NCI-H1417 (cell line): ENCODE data around the gene CPSF3.

ENCODE experiments used
- DNase-seq, 3 experiments: peaks; one replicate each; lab custom pipeline; 2025; lab: John Stamatoyannopoulos, UW

The CPSF3 gene

DNA sequence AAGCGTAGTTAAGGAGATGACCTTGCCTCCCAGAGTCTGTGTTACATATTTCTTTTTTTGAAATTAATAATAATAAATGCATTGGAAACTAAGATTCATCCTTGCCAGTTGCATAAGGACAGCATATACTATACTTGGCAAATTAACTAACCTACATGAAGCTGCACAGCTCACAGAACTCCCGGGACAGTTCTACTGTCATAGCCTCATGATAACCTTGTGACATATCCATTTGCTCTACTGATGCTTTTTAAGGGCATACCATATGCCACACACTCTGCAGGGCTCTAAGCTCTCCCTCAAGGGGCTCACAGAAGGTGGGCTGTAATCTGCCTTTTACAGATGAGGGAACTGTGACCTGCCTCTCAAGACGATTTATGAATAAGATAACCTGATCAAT lies 3.9 kb upstream of the CPSF3 start:
- no peak for DNase-seq

DNA sequence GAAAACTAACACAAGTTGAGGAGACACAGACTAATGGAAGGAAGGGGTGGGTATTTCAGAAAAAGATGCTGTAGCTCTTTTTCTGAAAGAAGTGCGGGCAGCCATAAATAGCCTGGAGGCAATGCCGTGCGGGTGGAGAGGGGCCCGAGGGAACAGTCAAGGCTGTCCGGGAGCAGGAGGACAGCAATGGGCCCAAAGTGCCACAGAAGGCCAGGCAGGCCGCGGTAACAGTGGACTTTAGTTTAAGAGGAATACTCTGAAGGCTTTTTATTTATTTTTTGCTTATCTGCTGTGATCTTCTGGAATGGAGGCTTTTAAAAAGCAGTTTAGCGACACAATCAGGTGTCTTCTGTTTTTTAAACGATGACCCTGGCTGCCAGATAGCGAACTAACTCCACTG lies 3.0 kb upstream of the CPSF3 start:
- no peak for DNase-seq

GRCh38 chr2:9422321-9423099 lies 944 bp upstream of the CPSF3 start:
- DNase-seq: peak; percentile 74 to 89 (median 88)

GRCh38 chr2:9423922-9424272 lies 443 bp downstream of the CPSF3 start:
- DNase-seq: peak in 1 of 3 experiments; percentile 77

- DNase-seq: peak in 2 of 3 experiments; percentile 78 to 96
Measured at GRCh38 chr2:9424447-9425164, 1.2 kb downstream of the CPSF3 start.

- DNase-seq: no peak
Measured at GRCh38 chr2:9428965-9429577, 5.6 kb downstream of the CPSF3 start.

- no peak for DNase-seq
Measured at GRCh38 chr2:9430316-9431293, 7.2 kb downstream of the CPSF3 start.

DNA sequence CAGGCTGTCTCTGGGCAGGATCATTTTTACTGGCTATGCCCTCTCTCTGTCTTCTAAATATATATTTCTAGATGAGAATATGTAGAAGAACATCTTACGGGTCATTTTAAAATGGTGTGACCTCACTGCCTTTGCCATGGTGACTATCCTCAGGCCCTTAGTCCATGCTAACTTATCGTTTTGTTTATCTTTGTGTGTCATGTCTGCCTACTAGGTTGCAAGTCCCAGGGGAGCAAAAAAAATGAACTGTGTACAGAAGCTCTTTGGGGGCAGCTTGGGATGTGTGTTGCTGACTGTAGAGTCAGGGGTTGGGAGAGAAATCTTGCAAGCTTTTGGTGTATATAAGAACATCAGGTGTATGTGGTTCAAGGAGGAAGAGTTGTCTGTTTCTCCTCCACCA lies 11.0 kb downstream of the CPSF3 start:
- no peak for DNase-seq

DNA sequence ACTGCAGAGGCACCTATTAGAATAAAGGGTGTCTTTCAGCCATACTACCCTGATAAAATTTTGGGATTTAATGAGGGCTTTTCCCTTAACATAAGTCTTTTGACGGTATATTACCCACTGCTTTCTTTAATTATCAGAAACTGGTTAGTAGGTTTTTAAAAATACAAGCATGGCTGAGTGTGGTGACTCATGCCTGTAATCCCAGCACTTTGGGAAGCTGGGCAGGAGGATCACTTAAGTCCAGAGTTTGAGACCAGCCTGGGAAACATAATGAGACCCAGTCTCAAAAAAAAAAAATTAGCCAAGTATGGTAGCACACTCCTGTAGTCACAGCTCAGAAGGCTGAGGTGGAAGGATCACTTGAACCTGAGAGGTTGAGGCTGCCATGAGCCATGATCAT lies 16.1 kb downstream of the CPSF3 start:
- no peak for DNase-seq

DNA sequence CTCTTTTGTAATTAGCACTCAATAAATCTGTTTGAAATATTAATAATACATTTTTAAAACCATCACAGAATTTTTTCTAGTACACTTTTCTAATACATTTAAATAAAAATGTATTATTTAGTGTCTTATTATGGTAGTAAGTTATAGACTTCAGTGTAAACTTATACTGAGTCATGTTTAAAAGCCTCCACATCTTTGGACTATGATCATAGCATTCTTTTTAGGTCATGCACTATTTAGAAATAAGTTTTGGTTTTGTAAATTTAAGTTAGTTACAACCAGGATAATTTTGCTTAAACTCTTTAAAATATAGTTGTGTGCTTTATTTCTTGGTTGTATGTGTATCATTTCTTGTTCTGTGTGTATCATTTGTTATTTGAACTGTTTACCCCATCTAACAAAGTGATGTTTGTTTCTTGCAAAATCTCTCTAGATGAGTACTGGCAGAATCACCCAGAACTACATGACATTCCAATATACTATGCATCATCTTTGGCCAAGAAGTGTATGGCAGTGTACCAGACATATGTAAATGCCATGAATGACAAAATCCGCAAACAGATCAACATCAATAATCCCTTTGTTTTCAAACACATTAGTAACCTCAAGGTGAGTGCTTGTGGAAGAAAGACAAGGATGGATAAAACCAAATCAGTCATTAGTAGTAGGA lies 16.7 kb downstream of the CPSF3 start:
- no peak for DNase-seq

- no peak for DNase-seq
Measured at GRCh38 chr2:9441556-9441955, 18.1 kb downstream of the CPSF3 start.

- DNase-seq: no peak
Measured at GRCh38 chr2:9443526-9443925, 20.1 kb downstream of the CPSF3 start.

- no peak for DNase-seq
Measured at GRCh38 chr2:9445089-9445488, 21.6 kb downstream of the CPSF3 start.

DNA sequence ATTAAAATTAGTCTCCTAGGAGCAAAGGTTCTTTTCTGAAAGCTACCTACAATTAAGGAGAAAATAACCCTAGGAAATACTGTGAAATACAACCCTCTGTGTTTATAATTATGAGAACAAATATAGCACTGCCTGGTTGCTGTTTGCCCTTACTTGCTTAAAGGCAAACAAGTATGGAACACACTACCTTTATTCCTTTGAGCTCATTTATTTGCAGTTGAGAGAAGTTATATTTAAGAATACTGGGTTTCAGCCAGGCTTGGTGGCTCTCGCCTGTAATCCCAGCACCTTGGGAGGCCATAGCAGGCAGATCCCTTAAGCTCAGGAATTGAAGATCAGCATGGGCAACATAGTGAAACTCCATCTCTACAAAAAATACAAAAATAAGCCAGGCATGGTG lies 27.8 kb downstream of the CPSF3 start:
- peak in 1 of 3 experiments; percentile 30 for DNase-seq

DNA sequence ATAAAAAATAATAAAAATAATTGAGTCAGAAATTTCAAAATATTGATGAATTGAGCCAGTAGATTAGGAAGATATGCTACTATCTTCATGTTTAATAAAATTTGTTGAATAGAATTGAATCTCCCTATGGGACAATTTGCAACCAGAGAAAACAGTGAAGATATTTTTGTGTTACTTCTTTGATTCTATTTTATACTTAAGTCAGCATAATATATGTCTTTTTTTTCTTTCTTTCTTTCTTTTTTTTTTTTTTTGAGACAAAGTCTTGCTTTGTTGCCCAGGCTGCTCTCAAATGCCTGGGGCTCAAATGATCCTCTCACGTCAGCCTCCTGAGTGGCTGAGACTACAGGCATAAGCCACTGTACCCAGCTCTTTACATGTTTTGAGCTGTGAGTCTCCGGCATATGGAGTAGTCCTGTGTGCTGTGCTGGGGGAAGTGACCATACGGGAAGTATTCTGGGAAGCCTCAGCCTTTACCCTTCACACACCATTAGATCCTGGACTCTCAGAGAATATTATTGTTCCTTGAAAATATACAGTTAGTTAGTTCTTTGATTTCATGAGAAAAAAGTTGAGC lies 37.1 kb downstream of the CPSF3 start:
- DNase-seq: no peak

- no peak for DNase-seq
Measured at GRCh38 chr2:9461079-9461478, 37.6 kb downstream of the CPSF3 start.

DNA sequence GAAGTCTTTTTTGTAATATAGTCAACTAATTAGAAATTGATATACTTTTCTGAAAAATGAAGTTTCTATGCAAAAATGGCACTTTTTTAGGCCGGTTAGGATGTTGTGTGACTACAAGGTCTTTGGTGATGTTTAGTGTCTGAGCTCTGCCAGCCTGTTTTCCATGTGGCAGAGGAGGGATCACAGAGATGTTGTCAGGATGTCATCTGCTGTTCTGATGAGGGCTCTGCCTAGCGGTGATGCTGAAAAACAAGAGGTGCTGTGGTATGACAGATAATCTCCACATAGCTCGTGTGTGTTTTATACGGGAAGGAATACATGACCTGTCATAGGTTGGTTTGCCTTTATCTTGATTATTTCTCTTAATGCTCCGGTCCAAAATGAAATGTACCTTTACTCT lies 38.9 kb downstream of the CPSF3 start:
- peak in 1 of 3 experiments; percentile 38 for DNase-seq

DNA sequence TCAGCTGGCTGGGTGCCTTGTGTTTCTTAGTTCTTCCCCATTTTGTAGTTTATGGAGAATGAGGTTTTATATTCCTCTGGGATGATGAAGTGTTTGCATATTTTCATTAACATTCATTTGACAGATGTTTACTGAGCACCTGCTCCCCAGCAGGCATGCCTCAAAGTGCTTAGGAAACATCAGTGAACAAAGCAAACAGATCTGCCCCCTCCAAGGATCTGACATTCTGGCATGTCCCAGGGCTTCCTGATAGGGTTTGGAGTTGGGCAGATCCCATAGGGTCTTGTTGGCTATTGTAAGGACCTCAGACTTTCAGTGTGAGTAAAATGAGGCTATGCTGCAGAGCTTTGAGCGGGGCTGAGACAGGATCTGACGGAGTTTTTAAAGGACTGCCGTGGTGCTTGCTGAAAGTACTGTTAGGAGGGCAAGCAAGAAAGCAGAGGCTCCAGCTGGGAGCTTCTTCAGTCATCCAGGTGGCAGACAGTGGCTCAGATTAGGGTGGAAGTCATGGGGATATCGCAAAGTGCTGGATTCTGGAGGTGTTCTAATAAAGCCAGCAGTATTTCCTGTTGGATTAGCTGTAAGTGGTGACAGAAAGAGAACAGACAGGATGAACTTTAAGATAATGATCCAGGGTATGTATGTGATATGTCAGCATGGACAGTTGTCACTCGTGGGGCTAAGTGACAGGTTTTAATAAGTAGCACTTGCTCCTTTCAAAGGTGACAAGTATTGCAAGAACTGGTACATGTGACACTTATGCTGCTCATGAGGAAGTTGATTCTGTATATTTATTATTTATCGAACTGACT lies 39.6 kb downstream of the CPSF3 start:
- peak; percentile 18 to 81 (median 64) for DNase-seq

DNA sequence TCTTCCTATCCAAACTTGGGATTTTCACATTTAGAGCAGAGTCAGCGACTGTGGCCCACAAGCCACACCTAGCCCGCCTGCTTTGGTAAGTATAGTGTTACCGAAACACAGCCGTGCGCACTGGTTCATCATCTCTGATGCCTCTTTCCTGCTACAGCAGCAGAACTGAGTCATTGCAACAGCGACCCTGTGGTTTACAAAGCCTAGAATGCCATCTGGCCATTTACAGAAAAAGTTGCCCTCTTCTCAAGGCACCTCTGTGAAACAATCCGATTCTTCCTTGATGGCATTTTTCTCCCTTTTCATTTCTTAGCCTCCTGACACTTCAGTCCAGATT lies 40.2 kb downstream of the CPSF3 start:
- DNase-seq: peak in 1 of 3 experiments; percentile 50

GRCh38 chr2:9465170-9465569 lies 41.7 kb downstream of the CPSF3 start:
- no peak for DNase-seq
